K562 (cell line): ENCODE data around the gene POLRMT. TPM values are rescaled to one million over a fixed set of nuclear protein-coding genes. Genes with fewer than 3 reads are reported as not detected.

ENCODE experiments used
- ATAC-seq: fragments of 200-7000 bp; cut with Tn5 transposase; 3 replicates; pipeline ENCODE4 v1.9.1; 2020; ENCODE audit warnings: moderate library complexity
- BruUV-seq: library from RNA; stranded (reverse); fragments of 400-500 nt; replicated peaks from 2 replicates; lab custom pipeline; 2021; lab: Mats Ljungman, UMichigan
- CTCF ChIA-PET: fragments of 300-600 bp; formaldehyde crosslinking; extraction: SDS; loops from one replicate; lab custom pipeline; 2021; ENCODE audit warnings: low intra/inter-chr PET ratio; lab: Yijun Ruan, JAX
- POLR2A ChIA-PET: fragments of 300-600, 350-650 bp; sonication (Branson Sonifier 250); formaldehyde crosslinking; extraction: SDS; loops from one replicate; lab custom pipeline; 2021; ENCODE audit warnings: antibody characterized with exemption, inconsistent platforms; lab: Yijun Ruan, JAX
- DNase-seq, 4 experiments: peaks; one replicate each; pipeline versions ENCODE4 v3.0.0 to v3.0.0-alpha.2; 2011 to 2018; ENCODE audit warnings: low spot score in 3 of 4, mixed read lengths in 3 of 4; ENCODE audit errors: extremely low read depth in 1 of 4
- FAIRE-seq: peaks from 2 replicates; lab custom pipeline; 2011; peaks lifted over from hg19 to GRCh38; lab: Jason Lieb, UNC
- H2AFZ ChIP-seq: 2 replicates; pipeline ENCODE4 v1.6.0; 2011; ENCODE audit warnings: low read depth, low read length, control low read depth, inconsistent platforms
- H3K27ac ChIP-seq: fragments of 200-600 bp; 3 replicates; pipeline ENCODE4 v1.8.0; 2011; ENCODE audit warnings: low read depth, mild to moderate bottlenecking, control low read depth, inconsistent platforms, low read length, moderate library complexity, mixed read lengths; ENCODE audit errors: extremely low read depth
- H3K27me3 ChIP-seq, 2 experiments: fragments of 300-600 bp in 1 of 2; 2 replicates in 1 of 2; 3 replicates in 1 of 2; pipeline versions ENCODE4 v1.6.0 to v1.8.0; 2011; ENCODE audit warnings: inconsistent platforms in 2 of 2, low read length in 2 of 2, mild to moderate bottlenecking in 1 of 2, mixed read lengths in 1 of 2, moderate library complexity in 1 of 2; ENCODE audit not compliant: control insufficient read depth in 2 of 2, insufficient read depth in 2 of 2
- H3K36me3 ChIP-seq: fragments of 300-600 bp; 3 replicates; pipeline ENCODE4 v1.8.0; 2011; ENCODE audit warnings: mild to moderate bottlenecking, low read length, inconsistent platforms; ENCODE audit not compliant: control insufficient read depth, insufficient read depth
- H3K4me1 ChIP-seq, 2 experiments: fragments of 200-600 bp in 1 of 2; replicated peaks in 1 of 2; 2 replicates in 1 of 2; 3 replicates in 1 of 2; pipeline versions ENCODE4 v1.5.1 to v1.8.0; 2011; ENCODE audit warnings: inconsistent platforms in 2 of 2, low read length in 2 of 2, mild to moderate bottlenecking in 1 of 2, mixed read lengths in 1 of 2, moderate library complexity in 1 of 2; ENCODE audit not compliant: control insufficient read depth in 2 of 2, insufficient read depth in 2 of 2
- H3K4me2 ChIP-seq: 2 replicates; pipeline ENCODE4 v1.6.1; 2011; ENCODE audit warnings: low read length, control low read depth, inconsistent platforms, mixed read lengths; ENCODE audit not compliant: insufficient read depth
- H3K4me3 ChIP-seq: fragments of 200-600 bp; sonication (generic), shearing (Covaris generic); 2 replicates; pipeline ENCODE4 v1.5.1; 2016; ENCODE audit warnings: control low read depth, inconsistent platforms
- H3K79me2 ChIP-seq: fragments of 200-600 bp; 3 replicates; pipeline ENCODE4 v1.8.0; 2011; ENCODE audit warnings: low read length, inconsistent platforms; ENCODE audit not compliant: control insufficient read depth, insufficient read depth
- H3K9ac ChIP-seq, 2 experiments: 2 replicates each; pipeline versions ENCODE4 v1.6.0 to v1.6.1; 2011; ENCODE audit warnings: low read depth in 2 of 2, low read length in 2 of 2, control low read depth in 1 of 2, inconsistent platforms in 1 of 2, mild to moderate bottlenecking in 1 of 2, mixed read lengths in 1 of 2; ENCODE audit not compliant: insufficient read depth in 1 of 2
- H3K9me1 ChIP-seq: one replicate; pipeline ENCODE4 v1.6.0; 2011; ENCODE audit warnings: inconsistent platforms, mild to moderate bottlenecking, low read length, moderate library complexity; ENCODE audit not compliant: control insufficient read depth, insufficient read depth
- H3K9me3 ChIP-seq: replicated peaks from 2 replicates; pipeline ENCODE4 v1.5.1; 2011; ENCODE audit warnings: low read depth, low read length, inconsistent platforms; ENCODE audit not compliant: control insufficient read depth, insufficient read depth
- H4K20me1 ChIP-seq: replicated peaks from 2 replicates; pipeline ENCODE4 v1.6.1; 2011; ENCODE audit warnings: low read length, inconsistent platforms, mixed read lengths; ENCODE audit not compliant: control insufficient read depth, insufficient read depth
- ARHGAP35 ChIP-seq: fragments of 450-650 bp; IDR thresholded peaks from 2 replicates; pipeline ENCODE4 v1.6.1; 2018; ENCODE audit not compliant: partially characterized antibody
- CEBPG ChIP-seq, 3 experiments: fragments of 200-800 bp in 1 of 3; sonication (Bioruptor generic) in 1 of 3; sonication (generic) in 1 of 3; formaldehyde crosslinking in 1 of 3; IDR thresholded peaks in 2 of 3; conservative IDR thresholded peaks in 1 of 3; 2 replicates each; pipeline versions ENCODE4 v1.6.1 to v1.8.0; 2016 to 2022; ENCODE audit warnings: missing compliant biosample characterization in 2 of 3, missing genetic modification characterization in 2 of 3, mild to moderate bottlenecking in 1 of 3, missing genetic modification reagents in 1 of 3
- CTCF ChIP-seq, 3 experiments: IDR thresholded peaks in 2 of 3; conservative IDR thresholded peaks in 1 of 3; 2 replicates each; pipeline ENCODE4 v1.5.1; 2011 to 2012; ENCODE audit warnings: low read length in 3 of 3, mild to moderate bottlenecking in 3 of 3, control low read depth in 2 of 3, improper control_type of control experiment in 1 of 3, inconsistent platforms in 1 of 3, low read depth in 1 of 3, mixed read lengths in 1 of 3, moderate library complexity in 1 of 3; ENCODE audit not compliant: insufficient read depth in 2 of 3
- ELK1 ChIP-seq: sonication (generic); formaldehyde crosslinking; IDR thresholded peaks from 2 replicates; pipeline ENCODE4 v1.8.1; 2022; ENCODE audit warnings: missing genetic modification reagents
- KAT2B ChIP-seq: IDR thresholded peaks from one replicate; pipeline ENCODE4 v1.6.1; 2012; ENCODE audit warnings: low read depth, mild to moderate bottlenecking, control low read depth, inconsistent platforms, low read length, moderate library complexity
- KDM5B ChIP-seq: fragments of 200-600 bp; sonication (generic); IDR thresholded peaks from 2 replicates; pipeline ENCODE4 v1.6.1; 2012; ENCODE audit warnings: low read depth, mild to moderate bottlenecking, moderate library complexity, low read length, control low read depth, inconsistent platforms; ENCODE audit not compliant: insufficient replicate concordance
- MYC ChIP-seq, 2 experiments: fragments of 250-450 bp in 1 of 2; sonication (Bioruptor Pico) in 1 of 2; IDR thresholded peaks; 2 replicates each; pipeline versions ENCODE4 v1.5.1 to v1.6.1; 2012 to 2021; ENCODE audit warnings: low read depth in 2 of 2, borderline replicate concordance in 1 of 2, improper control_type of control experiment in 1 of 2, low read length in 1 of 2, mild to moderate bottlenecking in 1 of 2, moderate library complexity in 1 of 2
- NCOA2 ChIP-seq, 2 experiments: fragments of 450-650 bp; IDR thresholded peaks; 2 replicates each; pipeline ENCODE4 v1.6.1; 2018; ENCODE audit warnings: mild to moderate bottlenecking in 2 of 2, moderate library complexity in 1 of 2; ENCODE audit not compliant: partially characterized antibody in 2 of 2
- NFATC3 ChIP-seq: fragments of 450-650 bp; IDR thresholded peaks from 2 replicates; pipeline ENCODE4 v1.6.1; 2017; ENCODE audit warnings: mild to moderate bottlenecking
- PCBP2 ChIP-seq: fragments of 200-400 bp; formaldehyde crosslinking; IDR thresholded peaks from 2 replicates; pipeline ENCODE4 v1.6.1; 2018; ENCODE audit warnings: low read length, low read depth, mild to moderate bottlenecking, moderate library complexity; ENCODE audit not compliant: poor library complexity, severe bottlenecking
- PHB ChIP-seq: fragments of 250-450 bp; sonication (Bioruptor Pico); IDR thresholded peaks from 2 replicates; pipeline ENCODE4 v1.5.0; 2021
- PHF20 ChIP-seq: fragments of 450-650 bp; IDR thresholded peaks from 2 replicates; pipeline ENCODE4 v1.6.1; 2018; ENCODE audit not compliant: partially characterized antibody
- SMAD3 ChIP-seq: fragments of 450-650 bp; formaldehyde crosslinking; conservative IDR thresholded peaks from 2 replicates; pipeline ENCODE4 v1.4.0; 2020; ENCODE audit warnings: mild to moderate bottlenecking
- SMARCA5 ChIP-seq: fragments of 450-650 bp; IDR thresholded peaks from 2 replicates; pipeline ENCODE4 v1.6.1; 2016
- SNIP1 ChIP-seq: fragments of 450-650 bp; IDR thresholded peaks from 2 replicates; pipeline ENCODE4 v1.7.1; 2017; ENCODE audit warnings: low read depth, mild to moderate bottlenecking
- ZKSCAN1 ChIP-seq: fragments of 150-350 bp; IDR thresholded peaks from 2 replicates; pipeline ENCODE4 v1.6.1; 2016; ENCODE audit warnings: low read depth, low read length
- ZNF121 ChIP-seq: sonication (generic); formaldehyde crosslinking; conservative IDR thresholded peaks from 2 replicates; pipeline ENCODE4 v1.8.0; 2022; ENCODE audit warnings: missing genetic modification reagents
- ZNF212 ChIP-seq: fragments of 450-650 bp; formaldehyde crosslinking; IDR thresholded peaks from 2 replicates; pipeline ENCODE4 v1.4.0; 2020; ENCODE audit warnings: mild to moderate bottlenecking
- ZNF717 ChIP-seq: fragments of 250-450 bp; sonication (Bioruptor Pico); IDR thresholded peaks from 2 replicates; pipeline ENCODE4 v1.5.0; 2021
- ZNF780A ChIP-seq: fragments of 250-450 bp; sonication (Bioruptor Pico); IDR thresholded peaks from 2 replicates; pipeline ENCODE4 v1.5.0; 2021; ENCODE audit warnings: mild to moderate bottlenecking
- WGBS: fragments of 100-300 bp; shearing (Covaris generic); methylation state at CpG from one replicate; pipeline ENCODE4 v1.1.6; 2016; ENCODE audit warnings: low coverage, mixed read lengths; ENCODE audit not compliant: insufficient coverage; ENCODE audit errors: missing lambda C conversion rate; 5-methylcytosine and 5-hydroxymethylcytosine counted together
- in situ Hi-C: fragments of 300-500 bp; cut with MboI; formaldehyde crosslinking; loops from 4 replicates; pipeline ENCODE4 v1.15.0; 2018; ENCODE audit warnings: inconsistent platforms, mixed read lengths
- intact Hi-C: fragments of 100-400 bp; cut with micrococcal nuclease; formaldehyde crosslinking; loops from 2 replicates; pipeline ENCODE4 v1.14.2; 2022
- polyA plus RNA-seq, 8 experiments: library from polyadenylated mRNA; depleted of rRNA in 4 of 8; stranded (reverse) in 5 of 8; unstranded in 3 of 8; fragments of >200 nt; fragmentation: Nextera tagmentation in 2 of 8; fragmentation: Illumina TruSeq in 1 of 8; extraction: Ambion mirVana in 2 of 8; extraction: Trizol in 1 of 8; gene quantifications; 2 replicates each; pipeline versions ENCODE4 v1.2.1 to v1.2.3, GENCODE V29; 2011 to 2014; ENCODE audit warnings: inconsistent platforms in 1 of 8, missing spikeins in 1 of 8
- total RNA-seq, 7 experiments: library from RNA; depleted of rRNA in 6 of 7; stranded (reverse); fragments of >200 nt in 6 of 7; fragmentation: Illumina TruSeq in 2 of 7; extraction: Trizol in 2 of 7; gene quantifications; 2 replicates each; pipeline versions ENCODE4 v1.2.1 to v1.2.3, GENCODE V29; 2011 to 2021; ENCODE audit warnings: low replicate concordance in 1 of 7

POLRMT gene
- total and polyA plus RNA-seq, 9 of the 15 experiments (the other 6 are each of a cell fraction or from before 2014, with no cell fraction given), result 30.3 to 144 (median 68.0) TPM

- H3K4me3 ChIP-seq, result peak within 1 kb of the TSS; percentile 100
- H3K9me1 ChIP-seq, result peaks cover 14% of the 10 kb centered on the region
- H3K4me1 ChIP-seq, result peaks cover 21 to 61% of the 10 kb centered on the region in 2 experiments
- peaks cover 12% of the 10 kb centered on the region for H3K9me3 ChIP-seq
- intact Hi-C loops (no loop called here), in situ Hi-C loops (no loop called here)
- 9% methylated on average over 47 of the region's 97 CpGs for WGBS
- peak within 1 kb of the TSS; percentile 97 for H3K9ac ChIP-seq
- peak within 1 kb of the TSS; percentile 99 for H2AFZ ChIP-seq
- peak within 1 kb of the TSS; percentile 98 for H3K27ac ChIP-seq
- H3K27me3 ChIP-seq, result no peaks in the 10 kb centered on the region
- peaks cover 35% of the 10 kb centered on the region; the same call in 2 of the 3 replicates for H3K36me3 ChIP-seq
- peak; percentile 93 to 96 (median 94) for DNase-seq
- POLR2A ChIA-PET, result interaction anchor here (0.6 to 1.0 kb wide), 7 partner anchors 8 to 530 kb away, joined by 3 to 5 read pairs (median 3); partner anchors contain the start of gene FSTL3
- peak; percentile 83 for ATAC-seq
- H3K4me2 ChIP-seq, result peak within 1 kb of the TSS; percentile 88
- BruUV-seq, result no TSS peak
- FAIRE-seq, result peak; percentile 71
- peaks cover 38% of the 10 kb centered on the region for H4K20me1 ChIP-seq
- CTCF ChIA-PET, result no interaction called here
- H3K79me2 ChIP-seq, result peaks cover 49% of the 10 kb centered on the region
- TF ChIP-seq ZNF717 (CRISPR knock-in tag) (no peak), ZNF780A (CRISPR knock-in tag) (no peak), ARHGAP35 (no peak), SNIP1 (no peak), KAT2B (no peak), NCOA2 (IDR thresholded peaks at IDR 0.05; ENCODE audit: partially characterized antibody in 2 of 2) (no peak), CTCF (IDR thresholded peaks at IDR 0.05 in 2 of 3, conservative IDR thresholded peaks at IDR 0.05 in 1 of 3; ENCODE audit: insufficient read depth in 2 of 3, low read depth in 1 of 3, low read length in 3 of 3) (no peak), CEBPG (CRISPR knock-in tag; IDR thresholded peaks at IDR 0.05) (no peak), CEBPG (tag; conservative IDR thresholded peaks at IDR 0.05 in 1 of 2, IDR thresholded peaks at IDR 0.05 in 1 of 2) (no peak), NFATC3 (no peak), MYC (IDR thresholded peaks at IDR 0.05; ENCODE audit: low read depth, low read length) (peak; percentile 68), MYC (CRISPR knock-in tag; IDR thresholded peaks at IDR 0.05; ENCODE audit: borderline replicate concordance, low read depth) (no peak), PHF20 (peak; percentile 60), SMARCA5 (no peak), PHB (CRISPR knock-in tag) (no peak), ELK1 (CRISPR knock-in tag) (no peak), SMAD3 (no peak), PCBP2 (no peak), ZNF121 (CRISPR knock-in tag) (0 out of 2 replicates have a peak, but pooled peaks have one; percentile 16), ZKSCAN1 (no peak), KDM5B (no peak), ZNF212 (CRISPR knock-in tag) (no peak)
These were observed 29.8 kb upstream of the POLRMT start, which contains the start of gene RNF126 for GRCh38 chr19:662962-663681. RNF126 (minus strand) TSS chr19:663214; CDS start chr19:663121, 93 bp downstream.
